Measurements from ENCODE around the gene CCDC149.

GRCh38 chr4:24791043-24791442 is 121.8 kb downstream of the CCDC149 start:
- TF ChIP-seq SUPT5H (IDR thresholded peaks at IDR 0.05) (no peak), NCOR1 (IDR thresholded peaks at IDR 0.05) (no peak), EP300 (IDR thresholded peaks at IDR 0.05; ENCODE audit: low read length) (no peak), PURB (CRISPR knock-in tag; IDR thresholded peaks at IDR 0.05; ENCODE audit: low read depth) (no peak)
